DND-41 (cell line): ENCODE measurements around the gene PDE6A.

ENCODE experiments used
- ATAC-seq: fragments of 200-7000 bp; cut with Tn5 transposase; 3 replicates; pipeline ENCODE4 v1.9.1; 2021; ENCODE audit warnings: low read depth; ENCODE audit not compliant: insufficient read depth
- DNase-seq: peaks from one replicate; pipeline ENCODE4 v3.0.0-alpha.2; 2020
- H2AFZ ChIP-seq: 2 replicates; pipeline ENCODE4 v1.6.0; 2012; ENCODE audit warnings: low read depth, low read length
- H3K27ac ChIP-seq: 2 replicates; pipeline ENCODE4 v1.5.1; 2012; ENCODE audit warnings: low read length, inconsistent platforms
- H3K27me3 ChIP-seq: fragments of 200-600 bp; sonication (generic); 2 replicates; pipeline ENCODE4 v1.6.0; 2012; ENCODE audit warnings: low read length, mild to moderate bottlenecking, inconsistent platforms; ENCODE audit not compliant: insufficient read depth, poor library complexity
- H3K36me3 ChIP-seq: 2 replicates; pipeline ENCODE4 v1.5.1; 2012; ENCODE audit warnings: low read length, inconsistent platforms; ENCODE audit not compliant: insufficient read depth
- H3K4me1 ChIP-seq: 2 replicates; pipeline ENCODE4 v1.5.1; 2012; ENCODE audit warnings: mild to moderate bottlenecking, low read length; ENCODE audit not compliant: insufficient read depth
- H3K4me2 ChIP-seq: 2 replicates; pipeline ENCODE4 v1.6.0; 2012; ENCODE audit warnings: mild to moderate bottlenecking, moderate library complexity, low read length, inconsistent platforms; ENCODE audit not compliant: insufficient read depth
- H3K4me3 ChIP-seq, 2 experiments: fragments of 200-600 bp in 1 of 2; shearing (Covaris generic) in 1 of 2; 2 replicates each; pipeline ENCODE4 v1.5.1; 2012 to 2016; ENCODE audit warnings: inconsistent platforms in 2 of 2, low read length in 2 of 2, mild to moderate bottlenecking in 2 of 2, low read depth in 1 of 2, moderate library complexity in 1 of 2
- H3K79me2 ChIP-seq: 2 replicates; pipeline ENCODE4 v1.6.0; 2012; ENCODE audit warnings: low read length, inconsistent platforms; ENCODE audit not compliant: insufficient read depth
- H3K9ac ChIP-seq: 2 replicates; pipeline ENCODE4 v1.6.0; 2012; ENCODE audit warnings: low read depth, mild to moderate bottlenecking, inconsistent platforms, low read length, moderate library complexity
- H3K9me3 ChIP-seq: 2 replicates; pipeline ENCODE4 v1.5.1; 2012; ENCODE audit warnings: low read length, moderate library complexity, mild to moderate bottlenecking, inconsistent platforms; ENCODE audit not compliant: insufficient read depth, severe bottlenecking
- H4K20me1 ChIP-seq: 2 replicates; pipeline ENCODE4 v1.6.0; 2012; ENCODE audit warnings: low read length; ENCODE audit not compliant: insufficient read depth
- EZH2 ChIP-seq: IDR thresholded peaks from 3 replicates; pipeline ENCODE4 v1.6.1; 2012; ENCODE audit warnings: borderline replicate concordance, low read depth, mild to moderate bottlenecking, moderate library complexity, low read length, inconsistent platforms; ENCODE audit not compliant: severe bottlenecking
- TF ChIP-seq, protein P1 (sequence below): IDR thresholded peaks from 2 replicates; pipeline ENCODE4 v1.5.1; 2012; ENCODE audit warnings: borderline replicate concordance, low read length, moderate library complexity, mild to moderate bottlenecking; ENCODE audit not compliant: poor library complexity, severe bottlenecking; ENCODE audit errors: extremely low read depth

Gene PDE6A

DNA sequence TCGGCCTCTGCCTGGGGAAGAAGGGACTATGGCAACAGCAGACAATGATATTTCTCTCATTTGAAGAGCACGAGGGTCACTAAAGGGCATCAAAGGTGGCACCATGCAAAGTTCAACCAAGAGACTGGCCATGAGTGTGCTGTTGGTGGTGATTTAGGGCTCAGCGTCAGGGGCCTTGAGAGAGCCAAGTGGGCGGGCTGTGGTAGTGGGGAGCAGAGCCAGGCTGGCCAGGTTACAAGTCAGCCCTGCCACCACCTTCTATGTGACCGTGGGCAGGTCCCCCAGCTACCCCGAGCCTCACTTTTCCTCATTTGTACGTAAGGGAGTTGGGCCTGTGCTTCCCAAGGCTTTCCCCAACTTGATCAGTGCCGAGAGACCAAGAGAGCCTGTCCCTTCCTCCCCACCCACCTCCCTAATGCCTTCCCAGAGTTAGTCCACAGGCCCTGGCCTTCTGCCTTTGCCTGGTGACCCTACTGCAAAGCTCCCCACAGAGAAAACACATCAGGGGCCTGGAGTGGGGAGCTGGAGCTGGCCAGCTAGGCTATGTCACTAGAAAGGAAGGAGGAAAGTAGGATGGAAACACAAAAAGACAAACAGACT lies 104.3 kb downstream of the PDE6A start:
- TF ChIP-seq EZH2 = no peak
- TF ChIP-seq, protein P1, sequence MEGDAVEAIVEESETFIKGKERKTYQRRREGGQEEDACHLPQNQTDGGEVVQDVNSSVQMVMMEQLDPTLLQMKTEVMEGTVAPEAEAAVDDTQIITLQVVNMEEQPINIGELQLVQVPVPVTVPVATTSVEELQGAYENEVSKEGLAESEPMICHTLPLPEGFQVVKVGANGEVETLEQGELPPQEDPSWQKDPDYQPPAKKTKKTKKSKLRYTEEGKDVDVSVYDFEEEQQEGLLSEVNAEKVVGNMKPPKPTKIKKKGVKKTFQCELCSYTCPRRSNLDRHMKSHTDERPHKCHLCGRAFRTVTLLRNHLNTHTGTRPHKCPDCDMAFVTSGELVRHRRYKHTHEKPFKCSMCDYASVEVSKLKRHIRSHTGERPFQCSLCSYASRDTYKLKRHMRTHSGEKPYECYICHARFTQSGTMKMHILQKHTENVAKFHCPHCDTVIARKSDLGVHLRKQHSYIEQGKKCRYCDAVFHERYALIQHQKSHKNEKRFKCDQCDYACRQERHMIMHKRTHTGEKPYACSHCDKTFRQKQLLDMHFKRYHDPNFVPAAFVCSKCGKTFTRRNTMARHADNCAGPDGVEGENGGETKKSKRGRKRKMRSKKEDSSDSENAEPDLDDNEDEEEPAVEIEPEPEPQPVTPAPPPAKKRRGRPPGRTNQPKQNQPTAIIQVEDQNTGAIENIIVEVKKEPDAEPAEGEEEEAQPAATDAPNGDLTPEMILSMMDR = no peak
- no peaks in the 10 kb centered on the region for H3K9me3 ChIP-seq
- no peak for DNase-seq
- H3K9ac ChIP-seq = no peak overlapping the region
- no peak overlapping the region for H2AFZ ChIP-seq
- ATAC-seq = no peak
- no peak overlapping the region for H3K27ac ChIP-seq
- no peaks in the 10 kb centered on the region for H4K20me1 ChIP-seq
- no peak overlapping the region for H3K4me3 ChIP-seq
- H3K36me3 ChIP-seq = peaks cover 44% of the 10 kb centered on the region
- H3K4me2 ChIP-seq = no peak overlapping the region
- no peaks in the 10 kb centered on the region for H3K79me2 ChIP-seq
- H3K4me1 ChIP-seq = no peaks in the 10 kb centered on the region
- H3K27me3 ChIP-seq = no peaks in the 10 kb centered on the region

DNA sequence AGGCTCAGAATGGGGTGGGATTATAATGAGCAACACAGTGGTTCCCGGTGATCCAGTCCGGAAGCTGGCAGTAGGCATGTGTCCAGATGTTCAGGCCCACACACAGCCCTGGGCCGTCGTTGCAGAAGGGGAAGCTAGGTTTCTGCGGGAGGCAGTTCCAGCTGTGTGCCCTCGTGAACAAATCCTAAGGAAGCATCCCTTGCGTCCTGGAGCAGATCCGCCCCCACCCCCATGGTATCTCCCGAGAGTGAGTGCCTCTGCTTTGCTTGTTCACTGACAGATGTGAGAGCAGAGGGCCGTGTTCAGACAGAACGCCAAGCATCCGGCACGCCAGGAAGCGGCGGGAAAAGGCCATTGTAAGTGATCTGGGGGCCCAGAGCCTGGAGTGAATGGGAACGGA lies 104.8 kb downstream of the PDE6A start:
- Histone ChIP-seq H3K9me3 (no peaks in the 10 kb centered on the region), H3K4me1 (no peaks in the 10 kb centered on the region), H3K27ac (no peak overlapping the region), H2AFZ (no peak overlapping the region), H3K9ac (no peak overlapping the region), H3K36me3 (peaks cover 42% of the 10 kb centered on the region), H4K20me1 (no peaks in the 10 kb centered on the region), H3K79me2 (no peaks in the 10 kb centered on the region), H3K4me2 (no peak overlapping the region), H3K27me3 (no peaks in the 10 kb centered on the region), H3K4me3 (no peak overlapping the region)
- TF ChIP-seq, protein P1 = no peak
- no peak for TF ChIP-seq EZH2
- no peak for ATAC-seq
- no peak for DNase-seq

DNA sequence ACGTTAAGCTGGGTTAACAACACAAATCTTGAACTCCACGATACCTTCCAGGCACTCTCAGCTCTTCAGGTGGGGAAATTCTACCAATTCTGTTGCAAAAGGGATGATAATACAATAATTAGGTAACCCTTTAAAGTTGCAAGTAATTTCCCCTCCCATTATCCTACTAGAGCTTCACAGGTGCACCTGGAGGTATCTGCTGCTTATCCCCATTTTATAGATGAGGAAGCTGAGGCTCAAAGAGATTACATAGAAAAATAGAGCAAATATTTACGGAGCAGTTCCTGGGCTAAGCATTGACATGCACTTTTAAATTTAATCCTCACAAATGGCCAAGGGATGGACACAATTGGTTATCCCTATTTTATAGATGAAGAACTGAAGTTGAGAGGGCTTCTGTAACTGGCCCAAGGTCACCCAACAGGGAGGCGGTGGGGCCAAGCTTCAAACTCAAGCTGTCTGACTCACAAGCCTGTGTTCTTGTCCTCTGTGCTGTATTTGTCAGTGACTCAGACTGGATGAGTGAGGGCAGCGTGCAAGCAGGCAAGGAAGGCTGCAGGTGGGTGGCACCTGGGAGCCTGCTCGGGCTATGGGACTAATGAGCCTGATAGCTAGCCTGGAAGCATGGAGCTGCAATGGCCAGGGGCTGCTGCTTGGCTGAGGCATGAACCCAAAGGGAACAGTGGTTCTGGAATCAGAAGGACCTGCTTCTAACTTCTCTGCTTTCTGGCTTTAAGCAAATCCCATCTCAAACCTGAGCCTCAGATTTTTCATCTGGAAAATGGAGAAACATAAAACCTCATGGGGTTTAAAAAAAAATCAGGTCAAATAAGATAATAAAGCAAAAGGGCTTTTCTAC lies 105.5 kb downstream of the PDE6A start:
- Histone ChIP-seq H3K27me3 (no peaks in the 10 kb centered on the region), H3K9ac (no peak overlapping the region), H3K4me2 (no peak overlapping the region), H3K27ac (no peak overlapping the region), H2AFZ (no peak overlapping the region), H3K9me3 (no peaks in the 10 kb centered on the region), H3K4me1 (no peaks in the 10 kb centered on the region), H4K20me1 (no peaks in the 10 kb centered on the region), H3K36me3 (peaks cover 38% of the 10 kb centered on the region), H3K79me2 (no peaks in the 10 kb centered on the region), H3K4me3 (no peak overlapping the region)
- DNase-seq (no peak), ATAC-seq (no peak)
- no peak for TF ChIP-seq EZH2
- TF ChIP-seq, protein P1 = no peak
